Liver (tissue), 3 donors: ENCODE measurements around the gene OCA2.

ENCODE experiments used
- NR2F2 ChIP-seq: IDR thresholded peaks from 2 replicates; pipeline ENCODE4 v1.6.1; 2016; ENCODE audit warnings: antibody characterized with exemption
- YY1 ChIP-seq: IDR thresholded peaks from 2 replicates; pipeline ENCODE4 v1.6.1; 2016; ENCODE audit warnings: antibody characterized with exemption, mild to moderate bottlenecking
- TF ChIP-seq, protein P1 (sequence below): fragments of 150-350 bp; IDR thresholded peaks from 2 replicates; pipeline ENCODE4 v1.5.1; 2017; ENCODE audit warnings: improper control_type of control experiment, low read depth, low read length; ENCODE audit not compliant: missing input control
- TF ChIP-seq, protein P2 (sequence below): IDR thresholded peaks from 2 replicates; pipeline ENCODE4 v1.6.1; 2016; ENCODE audit warnings: antibody characterized with exemption
- TF ChIP-seq, protein P3 (sequence below): IDR thresholded peaks from 2 replicates; pipeline ENCODE4 v1.6.1; 2016; ENCODE audit warnings: antibody characterized with exemption, mild to moderate bottlenecking
- TF ChIP-seq, protein P4 (sequence below): IDR thresholded peaks from 2 replicates; pipeline ENCODE4 v1.6.1; 2016; ENCODE audit warnings: antibody characterized with exemption
- donor health status: healthy.
- donor health status: healthy.

DNA sequence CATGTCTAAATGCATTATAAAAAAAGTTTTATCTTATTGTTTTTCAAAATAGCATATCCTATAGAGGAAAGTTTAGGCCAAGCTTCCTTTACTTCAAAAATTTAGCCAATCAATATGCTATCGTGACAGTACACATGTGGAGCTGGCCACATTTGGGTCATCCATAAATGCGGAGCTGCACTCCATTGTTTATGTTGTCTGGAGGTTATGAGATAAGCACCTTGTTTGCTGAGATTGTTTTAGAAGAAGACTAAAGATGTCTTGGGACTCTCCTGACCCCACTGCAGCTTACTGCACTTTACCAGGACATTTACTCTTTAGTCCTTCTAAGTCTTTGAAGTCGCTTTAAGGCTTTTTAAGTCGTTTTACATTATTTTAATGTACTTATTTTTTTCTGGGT, 265.9 kb downstream of the OCA2 start:
- TF ChIP-seq, protein P1, sequence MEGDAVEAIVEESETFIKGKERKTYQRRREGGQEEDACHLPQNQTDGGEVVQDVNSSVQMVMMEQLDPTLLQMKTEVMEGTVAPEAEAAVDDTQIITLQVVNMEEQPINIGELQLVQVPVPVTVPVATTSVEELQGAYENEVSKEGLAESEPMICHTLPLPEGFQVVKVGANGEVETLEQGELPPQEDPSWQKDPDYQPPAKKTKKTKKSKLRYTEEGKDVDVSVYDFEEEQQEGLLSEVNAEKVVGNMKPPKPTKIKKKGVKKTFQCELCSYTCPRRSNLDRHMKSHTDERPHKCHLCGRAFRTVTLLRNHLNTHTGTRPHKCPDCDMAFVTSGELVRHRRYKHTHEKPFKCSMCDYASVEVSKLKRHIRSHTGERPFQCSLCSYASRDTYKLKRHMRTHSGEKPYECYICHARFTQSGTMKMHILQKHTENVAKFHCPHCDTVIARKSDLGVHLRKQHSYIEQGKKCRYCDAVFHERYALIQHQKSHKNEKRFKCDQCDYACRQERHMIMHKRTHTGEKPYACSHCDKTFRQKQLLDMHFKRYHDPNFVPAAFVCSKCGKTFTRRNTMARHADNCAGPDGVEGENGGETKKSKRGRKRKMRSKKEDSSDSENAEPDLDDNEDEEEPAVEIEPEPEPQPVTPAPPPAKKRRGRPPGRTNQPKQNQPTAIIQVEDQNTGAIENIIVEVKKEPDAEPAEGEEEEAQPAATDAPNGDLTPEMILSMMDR = no peak
- TF ChIP-seq, protein P2, sequence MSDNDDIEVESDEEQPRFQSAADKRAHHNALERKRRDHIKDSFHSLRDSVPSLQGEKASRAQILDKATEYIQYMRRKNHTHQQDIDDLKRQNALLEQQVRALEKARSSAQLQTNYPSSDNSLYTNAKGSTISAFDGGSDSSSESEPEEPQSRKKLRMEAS = no peak
- no peak for TF ChIP-seq NR2F2
- TF ChIP-seq, protein P3, sequence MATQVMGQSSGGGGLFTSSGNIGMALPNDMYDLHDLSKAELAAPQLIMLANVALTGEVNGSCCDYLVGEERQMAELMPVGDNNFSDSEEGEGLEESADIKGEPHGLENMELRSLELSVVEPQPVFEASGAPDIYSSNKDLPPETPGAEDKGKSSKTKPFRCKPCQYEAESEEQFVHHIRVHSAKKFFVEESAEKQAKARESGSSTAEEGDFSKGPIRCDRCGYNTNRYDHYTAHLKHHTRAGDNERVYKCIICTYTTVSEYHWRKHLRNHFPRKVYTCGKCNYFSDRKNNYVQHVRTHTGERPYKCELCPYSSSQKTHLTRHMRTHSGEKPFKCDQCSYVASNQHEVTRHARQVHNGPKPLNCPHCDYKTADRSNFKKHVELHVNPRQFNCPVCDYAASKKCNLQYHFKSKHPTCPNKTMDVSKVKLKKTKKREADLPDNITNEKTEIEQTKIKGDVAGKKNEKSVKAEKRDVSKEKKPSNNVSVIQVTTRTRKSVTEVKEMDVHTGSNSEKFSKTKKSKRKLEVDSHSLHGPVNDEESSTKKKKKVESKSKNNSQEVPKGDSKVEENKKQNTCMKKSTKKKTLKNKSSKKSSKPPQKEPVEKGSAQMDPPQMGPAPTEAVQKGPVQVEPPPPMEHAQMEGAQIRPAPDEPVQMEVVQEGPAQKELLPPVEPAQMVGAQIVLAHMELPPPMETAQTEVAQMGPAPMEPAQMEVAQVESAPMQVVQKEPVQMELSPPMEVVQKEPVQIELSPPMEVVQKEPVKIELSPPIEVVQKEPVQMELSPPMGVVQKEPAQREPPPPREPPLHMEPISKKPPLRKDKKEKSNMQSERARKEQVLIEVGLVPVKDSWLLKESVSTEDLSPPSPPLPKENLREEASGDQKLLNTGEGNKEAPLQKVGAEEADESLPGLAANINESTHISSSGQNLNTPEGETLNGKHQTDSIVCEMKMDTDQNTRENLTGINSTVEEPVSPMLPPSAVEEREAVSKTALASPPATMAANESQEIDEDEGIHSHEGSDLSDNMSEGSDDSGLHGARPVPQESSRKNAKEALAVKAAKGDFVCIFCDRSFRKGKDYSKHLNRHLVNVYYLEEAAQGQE = no peak
- TF ChIP-seq, protein P4, sequence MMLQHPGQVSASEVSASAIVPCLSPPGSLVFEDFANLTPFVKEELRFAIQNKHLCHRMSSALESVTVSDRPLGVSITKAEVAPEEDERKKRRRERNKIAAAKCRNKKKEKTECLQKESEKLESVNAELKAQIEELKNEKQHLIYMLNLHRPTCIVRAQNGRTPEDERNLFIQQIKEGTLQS = no peak
- TF ChIP-seq YY1 = no peak
